Measurements from ENCODE around the gene ACAP2. TPM values are rescaled to one million over a fixed set of nuclear protein-coding genes. Genes with fewer than 3 reads are reported as not detected.

Gene ACAP2
- total RNA-seq, 3 donors from 2014 or later (not counting 1 experiment from before 2014, with no cell fraction given) = 103 to 132 (median 128) TPM

GRCh38 chr3:195255571-195256501 lies 187.0 kb downstream of the ACAP2 start:
- Histone ChIP-seq H3K27ac (ENCODE audit: low read length) (no peak overlapping the region), H3K27me3 (ENCODE audit: control insufficient read depth, insufficient read depth, low read length) (no peaks in the 10 kb centered on the region), H3K36me3 (ENCODE audit: control insufficient read depth, insufficient read depth, low read length) (no peaks in the 10 kb centered on the region), H3K4me3 (ENCODE audit: low read length) (no peak overlapping the region), H3K9me3 (ENCODE audit: control insufficient read depth, insufficient read depth, low read length) (no peaks in the 10 kb centered on the region), H3K4me1 (ENCODE audit: control insufficient read depth, insufficient read depth, low read length) (peaks cover 25% of the 10 kb centered on the region)
- TF ChIP-seq CTCF (IDR thresholded peaks at IDR 0.05) = no peak
- Mint-ChIP-seq H3K4me3 (no peak overlapping the region), H3K4me1 (peaks cover 14 to 31% of the 10 kb centered on the region in 2 donors), H3K27ac (no peak overlapping the region), H3K27me3 (ENCODE audit: low read depth in 2 of 2) (no peaks in the 10 kb centered on the region), H3K9me3 (no peaks in the 10 kb centered on the region), H3K36me3 (no peaks in the 10 kb centered on the region)
- DNase-seq (peak in 1 of 2 donors; percentile 6), ATAC-seq (no peak)
- intact Hi-C loops (cut with micrococcal nuclease) = no loop called here
- WGBS (ENCODE audit: insufficient coverage) = 95% methylated on average over 22 of the region's 22 CpGs

GRCh38 chr3:195255176-195255500 lies 187.7 kb downstream of the ACAP2 start:
- Histone ChIP-seq H3K36me3 (ENCODE audit: control insufficient read depth, insufficient read depth, low read length) (no peaks in the 10 kb centered on the region), H3K4me1 (ENCODE audit: control insufficient read depth, insufficient read depth, low read length) (peaks cover 22% of the 10 kb centered on the region), H3K27me3 (ENCODE audit: control insufficient read depth, insufficient read depth, low read length) (no peaks in the 10 kb centered on the region), H3K27ac (ENCODE audit: low read length) (no peak overlapping the region), H3K9me3 (ENCODE audit: control insufficient read depth, insufficient read depth, low read length) (no peaks in the 10 kb centered on the region), H3K4me3 (ENCODE audit: low read length) (no peak overlapping the region)
- peak in 1 of 2 donors; percentile 11 for DNase-seq
- ATAC-seq = no peak
- no peak for TF ChIP-seq CTCF (IDR thresholded peaks at IDR 0.05)
- H3K9me3 Mint-ChIP-seq = no peaks in the 10 kb centered on the region
- 96% methylated on average over 13 of the region's 13 CpGs for whole genome bisulfite sequencing (ENCODE audit: insufficient coverage)
- intact Hi-C loops (cut with micrococcal nuclease) = no loop called here
- H3K4me1 Mint-ChIP-seq = peaks cover 16 to 31% of the 10 kb centered on the region in 2 donors
- no peak overlapping the region for H3K27ac Mint-ChIP-seq
- H3K27me3 Mint-ChIP-seq (ENCODE audit: low read depth in 2 of 2) = no peaks in the 10 kb centered on the region
- H3K36me3 Mint-ChIP-seq = no peaks in the 10 kb centered on the region
- H3K4me3 Mint-ChIP-seq = no peak overlapping the region

GRCh38 chr3:195254454-195255175 lies 188.2 kb downstream of the ACAP2 start:
- no peaks in the 10 kb centered on the region for H3K9me3 Mint-ChIP-seq
- no peaks in the 10 kb centered on the region for H3K27me3 Mint-ChIP-seq (ENCODE audit: low read depth in 2 of 2)
- TF ChIP-seq CTCF (IDR thresholded peaks at IDR 0.05) = no peak
- intact Hi-C loops (cut with micrococcal nuclease) = no loop called here
- Histone ChIP-seq H3K9me3 (ENCODE audit: control insufficient read depth, insufficient read depth, low read length) (no peaks in the 10 kb centered on the region), H3K4me3 (ENCODE audit: low read length) (no peak overlapping the region), H3K27ac (ENCODE audit: low read length) (no peak overlapping the region), H3K27me3 (ENCODE audit: control insufficient read depth, insufficient read depth, low read length) (no peaks in the 10 kb centered on the region), H3K36me3 (ENCODE audit: control insufficient read depth, insufficient read depth, low read length) (no peaks in the 10 kb centered on the region), H3K4me1 (ENCODE audit: control insufficient read depth, insufficient read depth, low read length) (peaks cover 21% of the 10 kb centered on the region)
- DNase-seq = peak in 1 of 2 donors; percentile 4
- H3K27ac Mint-ChIP-seq = no peak overlapping the region
- no peaks in the 10 kb centered on the region for H3K36me3 Mint-ChIP-seq
- WGBS (ENCODE audit: insufficient coverage) = 94% methylated on average over 16 of the region's 16 CpGs
- H3K4me3 Mint-ChIP-seq = no peak overlapping the region
- H3K4me1 Mint-ChIP-seq = peaks cover 16 to 35% of the 10 kb centered on the region in 2 donors
- no peak for ATAC-seq
